HG03558 (cell line): Measurements from ENCODE around the gene LRRC4C.
"Not testable (repeated sequence)": the region's sequence is repeated elsewhere in the genome, so short reads cannot be mapped to it uniquely, and the experiment has no call there.

Experiments used
- ATAC-seq: cut with Tn5 transposase; IDR thresholded peaks from one replicate; pipeline ENCODE4 v1.9.1; 2021; ENCODE audit warnings: moderate number of reproducible peaks; ENCODE audit not compliant: unreplicated experiment; ENCODE audit errors: extremely low read depth

LRRC4C gene

DNA sequence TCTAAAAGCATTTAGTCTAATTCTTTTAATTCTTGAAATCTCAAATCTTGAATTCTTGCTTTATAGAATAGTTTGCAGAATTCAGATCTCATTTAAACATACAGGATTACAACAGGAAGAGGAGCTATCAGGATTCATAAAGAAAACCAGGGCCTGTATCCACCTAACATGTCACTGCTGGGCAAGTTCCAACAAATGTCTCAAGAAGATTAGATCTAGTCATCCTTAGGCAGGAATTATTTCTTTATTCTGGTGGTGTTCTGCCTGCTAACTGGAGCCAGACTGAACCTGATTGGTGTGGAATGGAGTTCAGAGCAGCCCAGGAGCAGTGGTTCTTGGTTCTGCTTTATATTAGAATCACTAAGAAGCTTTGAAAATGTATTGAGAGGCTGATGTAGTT is 500.7 kb downstream of the LRRC4C start:
- no peak for ATAC-seq

DNA sequence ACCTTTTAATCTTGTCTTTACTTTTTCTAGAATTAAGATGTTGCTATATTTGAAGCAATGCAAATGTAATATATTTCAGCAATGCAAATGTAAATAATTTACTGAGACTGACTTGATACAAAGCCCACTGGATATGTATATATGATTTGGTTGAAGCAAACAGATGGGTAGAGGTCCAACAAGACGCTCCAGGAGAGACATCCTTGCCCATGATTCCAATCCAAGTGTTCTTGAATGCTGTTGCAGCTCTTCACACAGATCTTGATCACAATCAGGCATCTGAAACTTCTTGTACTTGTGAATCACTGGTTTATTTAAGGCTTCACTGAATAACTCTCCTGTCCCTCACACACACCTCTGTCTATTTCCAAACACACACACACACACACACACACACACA is 507.0 kb downstream of the LRRC4C start:
- no peak for ATAC-seq

DNA sequence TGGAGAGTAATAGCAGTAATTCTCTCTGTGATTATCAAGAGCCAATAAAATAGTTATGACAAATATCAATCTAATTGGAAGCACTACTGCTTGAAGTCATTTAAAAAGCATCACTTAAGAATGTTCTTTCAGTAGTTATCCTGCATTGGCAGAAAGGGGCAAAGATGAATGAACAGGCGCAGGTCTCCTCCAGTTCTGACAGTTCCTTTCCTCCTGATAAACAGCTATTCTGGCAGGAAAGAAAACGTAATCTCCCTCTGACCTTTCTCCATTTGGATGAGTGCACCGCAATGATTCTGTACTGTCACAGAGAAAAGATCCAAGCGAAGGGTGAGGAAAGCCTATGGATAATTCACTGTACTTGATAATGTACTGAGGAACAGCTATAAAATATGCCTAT is 521.5 kb downstream of the LRRC4C start:
- ATAC-seq: no peak

DNA sequence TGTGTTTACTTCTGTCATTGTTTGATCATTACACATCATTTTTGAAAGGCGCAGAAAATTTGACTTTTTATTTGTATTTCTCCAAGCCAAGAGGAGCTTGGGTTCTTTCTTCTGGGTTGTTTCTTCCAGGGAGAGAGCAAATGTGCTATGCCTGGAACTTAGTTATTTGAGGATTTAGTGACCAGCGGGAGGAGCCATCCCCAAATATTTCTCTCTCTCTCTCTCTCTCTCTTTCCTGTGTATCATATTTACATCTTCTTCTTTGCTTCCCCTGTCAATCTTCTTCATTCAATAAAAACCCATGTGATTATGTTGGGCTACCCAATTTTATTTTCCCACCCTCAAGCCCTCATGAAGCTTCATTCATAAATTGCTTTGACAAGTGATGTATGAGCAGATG is 534.5 kb downstream of the LRRC4C start:
- ATAC-seq: no peak

DNA sequence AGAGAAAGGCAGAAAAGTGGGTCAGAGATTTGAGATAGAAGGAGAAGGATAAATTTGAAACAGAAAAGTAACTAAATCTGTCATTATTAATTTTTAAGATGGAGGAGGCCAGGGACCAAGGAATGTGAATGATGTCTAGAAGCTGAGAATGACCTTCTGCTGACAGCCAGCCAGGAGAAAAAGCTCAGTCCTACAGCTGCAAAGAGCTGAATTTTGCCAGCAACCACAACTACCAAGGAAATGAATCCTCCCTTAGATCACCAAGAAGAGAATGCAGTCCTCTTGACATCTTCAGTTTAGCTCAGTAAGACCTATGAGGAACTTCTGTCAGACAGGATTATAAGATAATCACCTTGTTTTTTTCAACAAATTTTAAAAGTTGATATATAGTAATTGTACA is 538.2 kb downstream of the LRRC4C start:
- no peak for ATAC-seq

DNA sequence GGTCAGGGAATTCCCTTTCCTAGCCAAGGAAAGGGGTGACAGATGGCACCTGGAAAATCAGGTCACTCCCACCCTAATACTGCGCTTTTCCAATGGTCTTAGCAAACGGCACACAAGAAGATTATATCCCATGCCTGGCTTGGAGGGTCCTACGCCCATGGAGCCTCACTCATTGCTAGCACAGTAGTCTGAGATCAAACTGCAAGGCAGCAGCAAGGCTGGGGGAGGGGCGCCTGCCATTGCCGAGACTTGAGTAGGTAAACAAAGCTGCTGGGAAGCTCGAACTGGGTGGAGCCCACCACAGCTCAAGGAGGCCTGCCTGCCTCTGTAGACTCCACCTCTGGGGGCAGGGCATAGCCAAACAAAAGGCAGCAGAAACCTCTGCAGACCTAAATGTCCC is 548.7 kb downstream of the LRRC4C start:
- not testable (repeated sequence) for ATAC-seq

DNA sequence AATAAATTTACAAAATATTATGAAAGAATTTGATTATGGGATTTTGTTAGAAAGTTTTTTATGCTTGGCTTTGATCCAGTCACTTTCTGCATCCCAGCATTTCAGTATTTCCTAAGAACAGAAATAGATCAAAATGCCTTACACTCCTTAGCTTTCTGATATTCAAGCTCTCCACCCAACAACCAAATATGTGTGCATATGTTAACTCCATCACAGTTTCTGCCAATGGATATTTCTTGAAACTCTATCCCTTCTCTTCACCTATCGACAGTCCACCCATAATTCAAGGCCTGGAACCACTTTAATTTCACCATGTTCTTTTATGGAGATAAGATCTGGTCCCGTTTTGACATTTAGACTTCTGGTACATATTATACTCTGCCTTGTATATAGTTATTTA is 565.0 kb downstream of the LRRC4C start:
- ATAC-seq: no peak

DNA sequence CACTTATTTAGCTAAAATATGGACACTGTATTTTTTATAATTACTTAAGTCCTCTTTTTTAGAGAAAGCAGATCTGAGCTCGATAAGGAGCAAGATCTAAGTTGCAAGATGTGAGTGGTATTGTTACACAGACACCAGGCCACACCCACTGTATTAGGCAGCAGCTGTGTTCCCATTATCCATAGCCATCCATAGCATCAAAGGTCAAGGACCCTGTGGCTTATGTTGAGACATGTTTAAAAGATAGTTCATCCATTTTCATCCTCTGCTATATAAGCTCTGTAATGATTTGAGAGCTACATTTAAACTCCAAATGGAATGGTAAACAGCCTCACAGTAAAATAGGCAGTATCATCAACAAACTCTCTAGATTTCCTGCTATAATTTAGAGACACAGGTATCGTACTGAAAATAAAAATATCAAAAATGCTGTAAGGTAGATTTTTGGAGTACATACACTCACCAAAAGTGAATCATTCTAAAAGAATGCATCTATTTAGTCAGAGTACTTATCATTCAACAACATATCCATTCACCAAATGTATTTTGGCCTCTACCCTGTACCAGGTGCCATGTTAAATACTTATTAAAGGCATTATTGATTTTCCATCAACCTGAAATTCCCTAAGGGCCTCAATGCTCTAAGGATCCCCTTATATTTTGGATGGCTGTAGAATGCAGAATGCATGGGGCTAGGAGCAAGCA is 574.0 kb downstream of the LRRC4C start:
- no peak for ATAC-seq

DNA sequence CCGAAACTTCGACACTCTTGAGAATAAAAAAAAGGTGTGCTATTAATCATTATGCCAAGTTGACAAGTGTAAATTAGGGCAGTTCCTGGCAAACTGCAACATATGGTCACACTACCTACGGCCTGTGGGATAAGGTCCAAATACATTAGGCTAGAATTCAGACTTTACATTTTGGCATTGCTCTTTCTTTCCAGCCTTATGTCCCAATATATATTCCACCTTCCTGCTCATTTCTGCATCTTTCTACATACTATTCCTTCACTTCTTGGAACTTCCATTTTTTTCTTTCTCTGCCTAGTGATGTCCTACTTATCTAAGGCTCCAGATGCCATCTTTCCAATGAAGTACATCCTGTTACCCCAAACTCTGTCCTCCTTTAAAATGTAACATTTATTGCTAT is 577.2 kb downstream of the LRRC4C start:
- ATAC-seq: no peak

DNA sequence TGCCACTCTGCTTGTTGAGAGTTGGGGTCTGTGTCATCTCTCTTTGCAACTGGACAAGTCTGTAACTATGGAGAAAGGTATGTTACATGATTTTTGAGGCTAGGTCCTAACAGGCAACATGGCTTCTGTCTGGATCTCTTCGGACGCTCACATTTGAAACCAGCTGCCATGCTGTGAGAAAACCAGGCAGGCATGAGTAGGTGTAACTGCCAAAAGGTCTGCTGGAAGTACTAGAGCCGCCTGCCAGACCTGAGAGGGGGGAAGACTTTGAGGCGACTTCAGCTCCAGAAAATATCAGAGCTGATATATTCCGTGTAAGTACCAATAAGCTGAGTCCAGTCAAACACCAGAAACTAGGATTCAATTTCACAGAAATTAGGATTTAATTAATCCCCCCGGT is 579.5 kb downstream of the LRRC4C start:
- no peak for ATAC-seq

DNA sequence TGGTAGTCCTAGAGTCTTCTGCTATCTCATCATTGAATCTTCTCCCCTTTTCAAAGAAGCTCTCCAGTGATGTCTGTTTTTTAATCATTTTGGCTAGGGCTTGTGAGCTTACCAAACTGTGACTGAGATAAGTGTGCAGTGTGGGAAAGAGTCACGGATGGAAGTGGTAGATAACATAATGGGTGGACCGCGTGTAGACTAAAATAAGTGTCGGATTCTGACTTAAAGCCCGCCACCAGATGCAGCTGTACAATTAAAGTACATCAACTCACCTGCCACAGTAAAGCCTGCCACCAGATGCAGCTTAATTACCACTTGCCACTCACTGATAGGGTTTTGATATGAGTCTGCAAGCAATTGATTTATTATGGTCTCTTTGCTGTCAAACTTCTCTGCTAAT is 581.5 kb downstream of the LRRC4C start:
- no peak for ATAC-seq

DNA sequence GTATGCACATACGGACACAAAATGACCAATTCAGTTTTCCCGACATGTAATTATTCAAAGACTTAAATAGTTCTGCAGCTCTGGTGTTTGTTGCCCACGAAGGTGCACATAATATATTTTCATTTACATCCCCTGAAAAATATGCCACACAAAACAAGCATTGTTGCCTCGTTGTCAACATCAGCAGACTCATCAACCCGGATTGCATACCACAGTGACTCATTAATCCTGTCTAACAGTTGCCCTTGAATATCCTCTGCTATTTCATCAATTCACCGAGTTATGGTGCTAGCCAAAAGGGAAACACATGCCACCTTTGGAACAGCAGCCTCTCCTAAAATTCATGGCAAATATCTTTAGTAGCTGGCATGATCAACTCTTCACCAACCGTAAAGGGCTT is 582.2 kb downstream of the LRRC4C start:
- no peak for ATAC-seq

DNA sequence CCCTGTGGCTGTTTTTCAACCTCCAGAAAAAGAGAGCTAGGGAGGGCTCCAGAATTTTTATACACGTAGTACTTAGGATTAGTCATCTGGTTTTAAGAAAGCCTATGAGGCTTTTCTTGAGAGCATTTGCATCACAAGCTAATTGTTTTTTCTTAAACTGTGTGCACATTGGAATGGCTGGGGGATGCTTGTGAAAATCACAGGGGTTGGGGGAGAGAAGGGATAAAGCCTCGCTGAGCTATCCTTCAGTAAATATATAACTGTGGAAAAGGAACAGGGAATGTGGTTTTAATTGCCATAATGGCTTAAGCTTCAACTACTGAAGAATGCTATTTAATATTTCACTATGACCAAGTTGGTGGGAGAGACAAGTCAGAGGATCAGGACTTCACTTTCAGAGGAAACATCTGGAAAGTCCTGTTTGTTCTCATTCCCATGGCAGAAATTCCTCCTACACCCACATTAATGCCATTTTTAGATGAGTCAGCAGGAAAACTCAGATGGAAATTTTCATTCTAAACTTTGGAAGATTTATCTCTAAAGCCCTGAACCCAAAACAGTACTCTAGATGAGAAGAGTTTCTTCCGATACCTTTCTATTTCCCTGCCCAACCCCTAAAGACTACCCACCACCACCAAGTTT is 591.3 kb downstream of the LRRC4C start:
- no peak for ATAC-seq

DNA sequence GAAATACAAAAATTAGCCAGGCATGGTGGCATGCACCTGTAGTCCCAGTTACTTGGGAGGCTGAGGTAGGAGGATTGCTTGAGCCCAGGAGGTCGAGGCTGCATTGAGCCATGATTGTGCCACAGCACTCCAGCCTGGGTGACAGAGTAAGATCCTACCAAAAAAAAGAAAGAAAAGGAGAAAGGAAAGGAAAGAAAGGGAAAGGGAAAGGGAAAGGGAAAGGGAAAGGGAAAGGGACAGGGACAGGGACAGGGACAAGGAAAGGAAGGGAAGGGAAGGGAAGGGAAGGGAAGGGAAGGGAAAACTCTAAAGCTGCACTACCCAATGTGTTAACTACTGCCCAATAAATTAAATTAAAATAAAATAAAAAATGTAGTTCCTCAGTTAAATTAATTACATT is 601.7 kb downstream of the LRRC4C start:
- ATAC-seq: not testable (repeated sequence)

DNA sequence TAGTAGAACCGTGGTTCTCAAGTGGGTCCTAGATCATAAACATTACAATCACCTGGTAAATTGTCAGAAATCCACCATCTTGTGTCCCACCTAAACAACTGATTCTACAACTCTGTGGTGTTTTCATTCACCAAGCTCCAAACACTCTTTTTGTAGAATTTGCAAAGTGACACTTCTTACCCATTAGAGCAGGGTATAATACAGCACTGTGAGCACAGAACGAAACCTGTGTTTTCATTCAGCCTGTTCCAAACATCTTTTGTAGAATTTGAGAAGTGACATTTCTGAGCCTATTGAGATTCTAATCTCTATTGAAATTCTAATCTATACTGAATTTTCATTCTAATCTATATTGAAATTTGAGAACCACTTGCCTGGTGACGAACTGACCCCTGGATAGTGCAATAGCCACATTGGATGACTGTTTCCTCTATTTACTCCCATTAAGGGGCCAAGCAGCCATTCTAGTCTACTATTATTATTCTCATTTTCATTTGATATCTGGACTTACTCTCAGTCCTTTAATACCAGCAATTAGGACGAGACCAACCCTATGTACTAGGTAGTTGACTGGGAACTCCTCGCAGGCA is 616.6 kb downstream of the LRRC4C start:
- ATAC-seq: no peak

DNA sequence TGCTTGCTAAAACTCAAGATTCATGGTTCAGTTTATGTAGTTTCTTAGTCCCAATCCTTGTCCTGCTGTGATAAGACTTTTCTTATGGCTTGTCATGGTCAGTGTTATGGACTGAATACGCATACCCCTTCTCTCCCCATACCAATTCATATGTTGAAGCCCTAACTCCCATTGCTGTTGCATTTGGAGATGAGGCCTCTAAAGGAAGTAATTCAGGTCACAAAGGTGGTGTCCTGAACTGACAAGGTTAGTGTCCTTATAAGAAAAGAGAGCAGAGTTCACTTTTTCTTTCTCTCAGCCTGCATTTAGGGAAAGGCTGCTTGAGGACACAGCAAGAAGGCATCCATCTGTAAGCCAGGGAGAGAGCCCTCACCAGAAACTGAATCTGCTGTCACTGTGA is 618.2 kb downstream of the LRRC4C start:
- no peak for ATAC-seq

DNA sequence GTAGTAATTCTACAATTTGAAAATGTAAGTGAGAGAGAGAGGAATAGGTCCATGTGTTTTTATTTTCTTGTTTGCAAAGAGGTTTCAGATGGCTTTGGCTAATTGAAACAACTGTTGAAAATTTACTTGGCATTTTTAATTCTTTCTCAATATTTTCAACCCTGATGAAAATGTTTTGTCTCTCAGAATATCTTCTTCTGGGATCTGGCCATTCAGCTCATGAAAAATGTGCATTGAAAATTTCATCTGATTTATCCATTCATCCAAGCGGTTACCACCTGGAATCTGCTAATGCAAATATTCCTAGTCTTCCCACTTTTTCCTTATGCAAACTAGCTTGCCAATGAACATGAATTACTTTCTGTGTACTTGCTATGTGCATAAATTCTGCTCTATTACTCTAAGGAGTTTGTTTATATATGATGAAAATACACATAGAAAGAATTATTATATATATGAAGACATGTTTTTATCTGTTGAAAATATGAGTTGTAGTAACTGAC is 621.2 kb downstream of the LRRC4C start:
- ATAC-seq: no peak

DNA sequence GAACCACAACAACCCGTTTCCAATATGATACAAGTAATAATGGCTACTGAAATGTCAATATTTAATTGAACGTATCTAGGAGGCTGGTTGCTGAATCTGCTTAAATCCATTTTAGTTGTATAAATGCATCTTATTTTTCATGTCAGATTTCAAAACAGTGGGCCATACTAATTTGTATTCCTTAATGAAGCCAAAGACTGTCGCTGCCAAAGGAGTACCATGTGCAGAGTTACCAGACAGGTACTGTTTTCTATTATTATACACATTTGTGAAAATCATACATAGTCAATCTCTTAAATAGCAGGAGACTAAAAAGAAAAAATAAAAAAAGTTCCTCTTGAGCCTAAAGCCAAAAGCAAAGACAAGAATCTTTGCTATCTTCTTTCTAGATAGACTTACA is 632.3 kb downstream of the LRRC4C start:
- no peak for ATAC-seq

DNA sequence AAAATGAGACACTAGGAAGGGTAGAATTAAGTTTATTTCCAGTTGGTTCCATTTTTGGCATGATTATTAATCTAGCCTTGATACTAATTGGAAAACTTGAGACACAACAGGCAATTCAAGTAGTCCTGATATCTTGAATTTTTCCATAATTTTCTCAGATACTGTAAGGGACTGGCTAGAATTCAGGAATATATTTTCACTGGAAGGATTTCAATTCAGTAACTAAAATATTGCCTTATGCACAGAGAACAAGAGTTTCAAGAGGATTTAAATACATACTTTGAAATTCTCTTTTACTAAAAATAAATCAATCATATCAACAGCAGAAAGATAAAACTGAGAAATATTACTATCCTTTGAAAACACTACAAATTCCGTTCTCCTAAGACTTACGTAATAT is 632.9 kb downstream of the LRRC4C start:
- no peak for ATAC-seq

DNA sequence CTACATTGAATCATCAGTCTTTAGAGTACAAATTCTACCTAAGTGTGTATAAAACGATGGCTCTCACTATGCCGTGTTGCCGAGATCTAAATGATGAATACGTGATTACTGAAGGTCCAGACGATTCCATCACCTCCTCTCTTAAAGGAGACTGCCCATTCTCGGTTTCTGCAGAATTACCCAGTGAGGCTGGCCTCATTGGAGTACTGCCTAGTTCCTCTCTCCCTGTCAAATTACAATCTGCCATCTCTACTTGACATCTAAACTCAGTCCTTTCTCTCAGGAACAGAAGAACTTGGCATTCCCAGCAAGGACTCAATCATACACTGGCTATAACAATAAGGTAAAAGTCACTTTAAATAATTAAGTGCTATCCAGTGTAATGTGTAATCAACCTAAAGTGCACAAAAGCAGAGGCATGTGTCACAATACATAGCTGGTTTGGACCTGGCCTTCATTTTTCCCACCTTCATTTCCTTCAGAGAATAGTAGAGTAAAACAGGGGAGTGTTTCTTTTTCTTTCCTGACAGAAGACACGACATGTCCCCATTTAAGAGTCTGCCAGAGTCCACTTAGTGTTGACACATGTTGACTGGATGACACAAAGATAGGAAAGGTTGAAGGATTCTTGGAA is 634.1 kb downstream of the LRRC4C start:
- ATAC-seq: no peak

DNA sequence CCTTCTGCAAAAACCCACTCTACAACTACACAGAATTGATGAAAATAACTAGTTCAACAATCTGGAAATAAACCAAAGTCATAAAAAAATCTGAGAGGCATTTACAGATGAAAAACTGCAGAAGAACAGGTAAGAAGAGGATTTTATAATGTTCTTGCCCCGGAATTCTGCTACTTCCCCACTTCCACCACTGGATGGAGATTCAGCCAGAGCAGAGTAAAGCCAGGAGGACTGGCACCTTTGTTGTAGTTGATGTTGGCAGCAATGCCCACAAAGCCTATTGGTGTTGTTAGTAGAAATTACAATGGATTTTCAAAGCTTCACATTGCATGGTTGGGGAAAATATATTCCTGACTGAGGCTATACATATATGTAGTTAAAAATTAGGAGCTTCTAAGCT is 640.2 kb downstream of the LRRC4C start:
- ATAC-seq: no peak
